ENCODE measurements around the gene EMD. TPM values are rescaled to one million over a fixed set of nuclear protein-coding genes. Genes with fewer than 3 reads are reported as not detected.
A peak's percentile ranks its signal among the peaks of the same experiment; 100 is the strongest.

The EMD gene
- total RNA-seq, 1 donor from 2014 or later, result 83.3 TPM

DNA sequence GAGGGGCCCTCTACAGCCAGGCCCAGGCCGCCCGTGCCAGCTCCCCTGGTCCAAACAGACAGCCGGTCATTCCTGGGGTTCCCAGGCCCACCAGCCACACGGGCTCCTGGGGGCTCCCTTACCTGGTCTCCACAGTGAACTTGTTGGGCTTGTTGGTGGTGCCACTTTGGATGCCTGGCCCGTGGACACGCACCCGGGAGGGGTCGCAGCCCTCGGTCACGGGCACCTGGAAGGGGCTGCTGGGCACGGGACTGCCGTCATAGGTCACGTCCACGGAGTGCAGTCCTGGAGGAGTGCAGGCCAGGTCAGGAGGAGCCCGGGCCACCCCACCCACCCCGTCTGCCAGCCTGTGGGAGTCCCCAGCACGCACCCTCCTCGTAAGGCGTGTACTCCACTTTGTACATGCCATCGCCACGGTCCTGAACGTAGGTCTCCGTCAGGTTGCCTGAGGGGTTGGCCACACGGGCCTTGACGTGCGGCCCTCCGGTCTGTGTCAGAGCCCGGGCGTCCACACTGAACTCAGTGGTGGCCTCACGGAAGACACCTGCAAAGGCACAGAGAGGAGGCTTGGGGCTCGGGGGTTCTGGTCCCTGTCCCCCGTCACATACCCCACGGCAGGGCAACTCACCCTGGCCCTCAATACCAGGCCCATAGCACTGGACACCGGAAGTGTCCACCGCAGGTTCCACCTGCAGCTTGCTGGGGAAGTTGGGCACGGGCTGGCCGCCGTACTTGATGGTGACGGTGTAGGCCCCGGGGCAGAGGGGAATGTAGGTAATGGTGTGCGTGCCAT lies 19.5 kb upstream of the EMD start:
- H3K4me3 Mint-ChIP-seq, result no peak overlapping the region
- no peak for DNase-seq (ENCODE audit: low spot score)

DNA sequence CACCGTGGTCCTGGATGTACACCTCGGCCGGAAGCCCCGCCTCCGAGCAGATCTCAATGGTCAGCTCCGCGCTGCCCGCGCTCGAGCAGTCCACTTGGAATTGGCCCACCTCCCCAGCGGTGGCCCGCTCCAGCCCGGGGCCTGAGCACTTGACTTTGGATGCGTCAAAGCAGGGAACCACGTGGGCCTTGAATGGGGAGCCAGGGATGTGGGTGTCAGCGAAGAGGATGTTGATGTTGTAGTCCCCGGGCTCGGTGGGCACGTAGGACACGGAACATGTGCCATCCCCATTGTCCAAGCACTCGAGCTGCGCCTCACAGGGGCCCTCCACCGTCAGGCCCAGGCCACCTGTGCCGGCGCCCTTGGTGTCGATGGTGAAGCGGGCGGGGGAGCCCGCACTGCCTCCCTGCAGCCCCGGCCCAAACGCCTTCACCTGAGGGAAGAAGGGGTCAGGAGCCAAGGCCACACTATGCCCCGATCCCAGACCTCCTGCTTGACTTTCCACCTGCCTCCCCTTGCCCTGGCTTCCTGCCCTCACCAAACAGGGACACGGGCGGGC lies 18.9 kb upstream of the EMD start:
- no peaks in the 10 kb centered on the region for H3K27me3 Mint-ChIP-seq (ENCODE audit: insufficient read depth)
- no peaks in the 10 kb centered on the region for H3K4me1 Mint-ChIP-seq (ENCODE audit: low read depth)
- intact Hi-C loops (cut with micrococcal nuclease), result no loop called here
- H3K4me3 Mint-ChIP-seq, result no peak overlapping the region
- H3K36me3 Mint-ChIP-seq (ENCODE audit: low read depth), result peaks cover 29% of the 10 kb centered on the region
- no peaks in the 10 kb centered on the region for H3K9me3 Mint-ChIP-seq
- H3K27ac Mint-ChIP-seq, result no peak overlapping the region
- DNase-seq (ENCODE audit: low spot score), result no peak

More for the DNA sequence above, 19.5 kb upstream of the EMD start:
- Mint-ChIP-seq H3K27me3 (ENCODE audit: insufficient read depth) (no peaks in the 10 kb centered on the region), H3K9me3 (no peaks in the 10 kb centered on the region), H3K27ac (no peak overlapping the region), H3K4me1 (ENCODE audit: low read depth) (no peaks in the 10 kb centered on the region), H3K36me3 (ENCODE audit: low read depth) (peaks cover 25% of the 10 kb centered on the region)
- intact Hi-C loops (cut with micrococcal nuclease), result no loop called here

DNA sequence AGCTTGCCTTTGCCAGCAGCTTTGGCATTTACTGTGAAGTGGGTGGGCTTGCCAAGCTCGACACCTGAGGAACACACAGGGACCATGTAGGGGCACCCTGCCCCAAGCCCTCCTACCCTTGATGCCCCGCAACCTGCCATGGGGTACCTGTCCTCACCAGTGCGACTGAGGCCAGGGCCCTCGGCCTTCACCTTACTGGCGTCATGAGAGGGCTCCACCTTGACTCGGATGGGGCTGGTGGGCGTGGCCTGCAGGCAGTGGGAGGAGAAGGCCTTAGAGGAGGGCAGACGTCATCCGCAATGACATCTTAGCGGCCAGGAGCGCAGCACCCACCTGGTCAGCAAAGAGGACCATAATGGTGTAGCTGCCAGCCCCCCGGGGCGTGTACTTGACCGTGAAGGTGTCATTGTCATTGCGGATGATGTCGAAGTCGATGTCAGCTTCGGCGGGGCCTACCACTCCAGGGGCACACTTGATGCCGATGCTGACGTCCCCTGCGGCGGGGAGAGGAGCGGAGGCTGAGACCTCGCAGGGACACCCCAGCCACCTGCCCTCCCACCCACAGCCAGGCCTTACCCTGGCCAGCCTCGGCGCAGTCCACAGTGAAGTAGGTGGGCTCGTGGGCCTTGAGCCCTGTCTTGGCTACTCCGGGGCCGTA lies 16.9 kb upstream of the EMD start:
- no peaks in the 10 kb centered on the region for H3K4me1 Mint-ChIP-seq (ENCODE audit: low read depth)
- no peak overlapping the region for H3K4me3 Mint-ChIP-seq
- DNase-seq (ENCODE audit: low spot score), result no peak
- H3K36me3 Mint-ChIP-seq (ENCODE audit: low read depth), result peaks cover 26% of the 10 kb centered on the region
- no peak overlapping the region for H3K27ac Mint-ChIP-seq
- H3K27me3 Mint-ChIP-seq (ENCODE audit: insufficient read depth), result no peaks in the 10 kb centered on the region
- H3K9me3 Mint-ChIP-seq, result no peaks in the 10 kb centered on the region
- intact Hi-C loops (cut with micrococcal nuclease), result no loop called here

DNA sequence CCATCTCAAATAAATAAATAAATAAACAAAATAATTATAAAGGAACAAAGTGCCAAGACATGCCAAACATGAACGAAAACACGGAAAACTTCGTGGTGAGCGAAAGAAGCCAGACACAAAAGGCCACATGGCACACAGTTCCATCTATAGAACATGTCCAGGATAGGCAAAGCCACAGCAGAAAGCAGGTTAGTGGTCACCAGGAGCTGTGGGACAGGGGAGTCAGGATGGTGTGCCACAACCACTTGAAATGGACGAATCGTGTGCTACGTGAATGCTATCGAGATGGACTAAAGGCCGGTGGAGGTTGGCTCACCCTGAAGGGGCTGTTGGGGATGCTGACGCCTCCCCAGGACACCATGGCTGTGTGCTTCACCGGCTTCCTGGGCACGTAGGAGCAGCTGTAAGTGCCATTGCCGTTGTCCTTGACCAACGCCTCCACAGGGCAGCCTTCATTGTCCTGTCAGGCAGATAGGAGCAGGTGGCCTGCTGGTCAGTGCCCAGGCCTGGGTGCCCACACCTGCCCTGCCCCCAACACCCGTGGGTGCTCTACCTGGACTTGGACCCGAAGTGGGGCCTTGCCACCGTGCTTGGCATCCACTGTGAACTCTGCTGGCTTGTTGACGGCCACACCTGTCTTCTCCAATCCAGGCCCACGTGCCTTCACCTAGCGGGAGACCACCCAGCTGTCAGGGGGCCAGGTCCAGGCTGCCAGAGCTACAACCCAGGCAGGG lies 15.2 kb upstream of the EMD start:
- no peak overlapping the region for H3K4me3 Mint-ChIP-seq
- no peaks in the 10 kb centered on the region for H3K9me3 Mint-ChIP-seq
- peaks cover 20% of the 10 kb centered on the region for H3K36me3 Mint-ChIP-seq (ENCODE audit: low read depth)
- DNase-seq (ENCODE audit: low spot score), result no peak
- intact Hi-C loops (cut with micrococcal nuclease), result no loop called here
- H3K27ac Mint-ChIP-seq, result no peak overlapping the region
- H3K4me1 Mint-ChIP-seq (ENCODE audit: low read depth), result peaks cover 5% of the 10 kb centered on the region
- H3K27me3 Mint-ChIP-seq (ENCODE audit: insufficient read depth), result no peaks in the 10 kb centered on the region

DNA sequence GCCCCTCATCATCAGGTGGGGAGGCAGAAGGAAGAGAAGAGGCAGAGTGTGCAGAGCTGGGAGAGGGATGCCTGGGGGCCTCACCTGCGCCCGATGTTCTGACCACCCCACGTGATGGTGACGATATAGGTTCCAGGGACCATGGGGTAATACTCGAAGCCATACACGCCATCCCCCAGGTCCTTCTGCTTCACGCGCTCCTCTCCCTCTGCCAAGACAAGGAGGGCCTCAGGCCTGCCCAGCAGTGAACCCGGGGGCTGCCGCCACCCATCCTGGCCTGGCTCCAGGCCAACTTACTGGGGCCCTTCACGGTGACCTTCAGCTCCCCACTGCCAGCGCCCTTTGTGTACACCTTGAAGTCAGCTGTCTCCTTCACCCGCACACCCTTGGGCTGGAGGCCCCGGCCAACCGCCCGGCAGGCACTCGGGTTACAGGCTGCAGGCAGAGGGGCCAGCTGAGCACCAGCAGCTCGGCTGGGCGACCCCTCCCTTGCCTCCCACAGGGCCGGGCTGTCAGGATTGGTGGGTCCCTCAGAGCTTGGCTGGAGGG lies 14.0 kb upstream of the EMD start:
- Mint-ChIP-seq H3K4me3 (no peak overlapping the region), H3K36me3 (ENCODE audit: low read depth) (peaks cover 23% of the 10 kb centered on the region), H3K9me3 (no peaks in the 10 kb centered on the region), H3K27me3 (ENCODE audit: insufficient read depth) (no peaks in the 10 kb centered on the region), H3K4me1 (ENCODE audit: low read depth) (peaks cover 5% of the 10 kb centered on the region), H3K27ac (peak overlapping the region; percentile 61)
- no peak for DNase-seq (ENCODE audit: low spot score)
- intact Hi-C loops (cut with micrococcal nuclease), result no loop called here

DNA sequence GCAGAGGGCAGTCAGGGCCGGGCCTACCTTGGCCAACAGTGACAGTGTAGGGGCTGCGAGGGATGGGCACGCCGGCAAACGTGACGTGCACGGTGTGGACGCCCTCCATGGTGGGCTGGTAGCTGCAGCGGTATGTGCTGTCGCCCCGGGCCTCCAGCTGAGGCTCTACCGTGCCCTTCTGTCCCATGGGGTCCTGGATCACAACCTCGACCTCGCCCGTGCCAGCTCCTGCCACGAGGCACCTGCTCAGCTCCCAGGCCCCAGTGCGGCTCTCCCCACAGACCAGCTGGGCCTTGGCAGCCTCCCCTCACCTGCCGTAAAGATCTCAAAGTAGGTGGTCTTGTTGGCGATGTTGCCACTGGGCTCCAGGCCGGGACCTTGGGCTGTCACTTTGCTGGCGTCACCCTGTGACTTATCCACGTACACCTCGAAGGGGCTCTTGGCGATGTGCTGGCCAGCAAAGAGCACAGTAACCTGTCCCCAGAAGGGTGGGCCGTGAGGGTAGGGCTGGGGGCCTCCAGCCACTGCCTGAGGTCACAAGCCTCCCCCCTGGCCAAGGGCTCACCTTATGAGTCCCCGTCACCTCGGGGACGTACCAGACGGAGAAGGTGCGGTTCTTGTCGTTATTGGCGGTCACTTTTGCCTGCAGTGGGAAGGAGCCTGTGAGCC lies 13.0 kb upstream of the EMD start:
- DNase-seq (ENCODE audit: low spot score), result no peak
- no peaks in the 10 kb centered on the region for H3K9me3 Mint-ChIP-seq
- H3K4me1 Mint-ChIP-seq (ENCODE audit: low read depth), result peaks cover 5% of the 10 kb centered on the region
- H3K27me3 Mint-ChIP-seq (ENCODE audit: insufficient read depth), result no peaks in the 10 kb centered on the region
- peaks cover 19% of the 10 kb centered on the region for H3K36me3 Mint-ChIP-seq (ENCODE audit: low read depth)
- intact Hi-C loops (cut with micrococcal nuclease), result no loop called here
- no peak overlapping the region for H3K27ac Mint-ChIP-seq
- H3K4me3 Mint-ChIP-seq, result no peak overlapping the region

DNA sequence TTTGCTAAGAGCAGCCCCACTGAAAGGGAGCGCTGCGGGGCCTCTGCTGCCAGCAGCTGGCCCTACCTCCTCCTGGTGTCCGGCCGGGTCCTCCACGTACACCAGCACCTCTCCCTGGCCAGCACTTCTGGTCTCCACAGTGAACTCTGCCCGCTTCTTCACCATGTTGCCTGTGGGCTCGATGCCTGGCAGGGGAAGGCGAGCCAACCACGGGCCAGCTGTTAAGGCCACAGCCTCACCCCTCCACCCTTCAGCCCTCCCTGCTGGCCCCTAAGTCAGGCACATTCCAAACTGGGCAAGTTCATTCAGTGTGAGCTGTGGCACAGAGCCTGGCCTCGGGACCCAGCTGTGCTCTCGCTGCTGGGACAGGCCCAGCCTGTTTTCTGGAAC lies 12.4 kb upstream of the EMD start:
- no peak for DNase-seq (ENCODE audit: low spot score)
- Mint-ChIP-seq H3K27me3 (ENCODE audit: insufficient read depth) (no peaks in the 10 kb centered on the region), H3K4me3 (no peak overlapping the region), H3K27ac (peak overlapping the region; percentile 48), H3K4me1 (ENCODE audit: low read depth) (peaks cover 5% of the 10 kb centered on the region), H3K36me3 (ENCODE audit: low read depth) (peaks cover 19% of the 10 kb centered on the region), H3K9me3 (no peaks in the 10 kb centered on the region)
- intact Hi-C loops (cut with micrococcal nuclease), result no loop called here

DNA sequence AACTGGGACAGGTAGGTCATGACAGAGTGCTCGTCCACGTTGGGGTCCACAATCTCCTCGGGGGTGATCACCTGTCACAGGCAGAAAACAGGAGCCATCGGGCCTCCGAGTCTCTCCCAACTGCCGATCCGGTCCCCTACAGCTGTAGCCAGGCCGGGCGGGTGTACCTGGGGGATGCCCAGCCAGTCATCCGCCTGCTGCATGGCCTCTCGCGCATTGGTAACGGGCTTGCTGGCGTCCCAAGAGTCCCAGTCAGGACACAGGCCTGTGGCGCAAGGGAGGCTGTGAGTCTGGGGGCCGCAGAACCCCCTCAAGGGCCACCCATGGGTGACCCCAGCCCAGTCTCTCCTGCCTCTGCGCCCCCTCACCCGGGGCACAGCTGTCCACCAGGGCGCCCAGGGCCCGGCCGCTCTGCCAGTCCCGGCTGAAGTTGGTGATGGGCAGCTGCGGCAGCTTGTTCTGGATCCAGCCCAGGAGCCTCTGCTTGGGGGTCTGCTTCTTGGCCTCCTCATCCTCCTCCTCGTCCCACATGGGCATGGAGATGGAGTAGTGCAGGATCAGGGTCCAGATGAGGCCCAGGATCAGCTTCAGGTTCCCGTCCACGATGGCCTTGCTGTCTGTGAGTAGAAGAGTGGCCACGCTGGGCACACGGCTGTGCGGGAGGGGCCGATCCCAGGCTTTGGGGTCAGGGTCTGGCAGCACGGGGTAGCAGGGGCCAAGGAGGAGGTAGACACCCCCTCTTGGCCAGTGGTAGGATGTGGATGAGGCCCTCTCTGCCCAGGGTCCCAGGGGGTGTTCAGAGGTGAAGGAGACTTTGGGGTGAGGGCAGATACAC lies 11.4 kb upstream of the EMD start:
- peaks cover 17% of the 10 kb centered on the region for H3K36me3 Mint-ChIP-seq (ENCODE audit: low read depth)
- H3K4me1 Mint-ChIP-seq (ENCODE audit: low read depth), result peaks cover 5% of the 10 kb centered on the region
- H3K9me3 Mint-ChIP-seq, result no peaks in the 10 kb centered on the region
- no peak for DNase-seq (ENCODE audit: low spot score)
- no peaks in the 10 kb centered on the region for H3K27me3 Mint-ChIP-seq (ENCODE audit: insufficient read depth)
- peak overlapping the region; percentile 95 for H3K4me3 Mint-ChIP-seq
- H3K27ac Mint-ChIP-seq, result peak overlapping the region; percentile 90
- intact Hi-C loops (cut with micrococcal nuclease), result loop anchor here (1.0 to 2.0 kb wide), 3 partner anchors 43 to 395 kb away; partner anchors contain the start of genes ATP6AP1, TAFAZZIN and TMEM187

DNA sequence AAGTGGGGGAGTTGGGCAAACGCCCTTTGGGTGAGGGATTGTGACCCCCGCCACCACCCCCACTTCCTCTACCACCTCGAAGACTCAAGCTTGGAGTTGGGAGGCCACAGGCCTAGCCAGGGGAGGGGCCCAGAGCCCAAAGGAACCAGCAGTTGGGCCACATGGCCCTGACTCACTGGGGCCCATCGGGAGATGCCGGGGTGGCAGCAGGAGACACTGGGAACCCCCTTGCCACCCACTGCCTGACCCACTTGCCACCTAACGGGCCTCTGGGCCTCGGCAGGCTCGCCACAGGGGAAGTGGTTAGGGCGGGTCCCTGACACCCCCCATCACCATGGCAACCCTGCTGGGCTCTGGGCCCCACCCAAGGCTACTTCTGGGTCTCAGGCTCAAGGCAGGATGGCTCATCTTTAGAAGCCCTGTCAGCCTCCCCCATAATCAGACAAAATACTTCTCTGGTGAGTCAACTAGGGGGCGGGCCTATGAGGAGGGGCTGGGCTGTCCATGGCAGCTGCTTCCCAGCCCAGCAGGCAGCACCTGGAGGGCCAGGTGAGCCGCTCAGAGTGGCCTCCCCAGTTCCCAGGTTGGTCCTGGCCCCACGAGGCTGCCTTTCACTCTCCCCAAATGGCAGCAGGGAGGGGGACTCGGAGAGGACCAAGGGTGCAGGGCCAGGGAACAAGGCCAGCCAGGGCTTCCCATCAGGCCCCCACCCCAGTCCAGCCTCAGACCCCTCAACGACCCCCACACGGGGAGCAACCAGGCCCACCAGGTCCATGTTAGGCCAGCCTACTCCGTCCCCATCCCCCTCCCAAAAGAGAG lies 10.3 kb upstream of the EMD start:
- Mint-ChIP-seq H3K4me3 (peak overlapping the region; percentile 95), H3K27ac (peak overlapping the region; percentile 90), H3K36me3 (ENCODE audit: low read depth) (peaks cover 12% of the 10 kb centered on the region), H3K27me3 (ENCODE audit: insufficient read depth) (no peaks in the 10 kb centered on the region), H3K9me3 (no peaks in the 10 kb centered on the region), H3K4me1 (ENCODE audit: low read depth) (peaks cover 11% of the 10 kb centered on the region)
- intact Hi-C loops (cut with micrococcal nuclease), result loop anchor here (1.0 to 2.0 kb wide), 4 partner anchors 9 to 396 kb away; partner anchors contain the start of genes ATP6AP1, TAFAZZIN and TMEM187
- DNase-seq (ENCODE audit: low spot score), result peak; percentile 82

DNA sequence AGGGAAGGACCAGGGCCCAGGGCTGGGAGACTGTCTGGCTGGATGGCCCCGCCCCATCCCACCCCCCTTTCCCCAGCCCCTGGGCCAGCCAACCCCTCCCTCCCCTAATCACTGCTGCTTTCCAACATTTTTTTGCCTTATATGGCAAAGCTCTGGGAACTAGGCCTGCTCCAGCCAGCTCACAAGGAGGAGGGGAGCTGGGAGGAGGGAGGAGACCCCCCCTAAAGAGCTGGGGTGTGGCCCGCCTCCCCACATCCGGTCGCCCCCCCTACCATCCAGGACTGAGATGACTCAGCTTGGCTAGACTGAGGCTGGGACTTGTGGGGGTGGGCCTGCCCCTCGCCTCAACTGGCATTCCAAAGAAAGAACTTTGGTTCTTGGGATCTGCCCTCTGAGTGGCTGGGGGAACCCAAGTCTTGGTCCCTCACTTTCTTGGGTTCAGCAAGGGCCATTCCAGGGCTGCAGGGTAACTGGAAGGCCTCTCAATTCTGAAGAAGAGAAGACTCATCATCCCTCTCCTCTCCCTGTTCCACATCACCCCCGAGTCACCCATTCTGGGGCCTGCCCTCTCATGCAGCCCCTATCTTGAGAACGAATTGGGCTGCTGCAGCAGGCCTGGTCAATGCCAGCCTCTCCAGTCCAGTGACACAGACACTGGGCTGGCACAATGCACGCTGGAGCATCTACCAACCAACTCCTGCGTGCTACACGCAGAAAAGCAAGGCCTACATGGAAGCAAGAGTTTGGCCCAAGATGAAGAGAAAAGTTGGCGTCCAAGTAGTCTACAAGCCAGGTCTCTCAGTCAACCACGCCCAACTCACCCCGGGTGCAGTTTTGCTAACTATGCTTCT lies 9.4 kb upstream of the EMD start:
- no peaks in the 10 kb centered on the region for H3K9me3 Mint-ChIP-seq
- intact Hi-C loops (cut with micrococcal nuclease), result loop anchor here (1.0 to 2.0 kb wide), 4 partner anchors 9 to 441 kb away; partner anchors contain the start of genes TAFAZZIN and TMEM187
- peaks cover 11% of the 10 kb centered on the region for H3K36me3 Mint-ChIP-seq (ENCODE audit: low read depth)
- H3K27ac Mint-ChIP-seq, result peak overlapping the region; percentile 83
- peak; percentile 61 for DNase-seq (ENCODE audit: low spot score)
- no peaks in the 10 kb centered on the region for H3K27me3 Mint-ChIP-seq (ENCODE audit: insufficient read depth)
- peaks cover 11% of the 10 kb centered on the region for H3K4me1 Mint-ChIP-seq (ENCODE audit: low read depth)
- peak overlapping the region; percentile 95 for H3K4me3 Mint-ChIP-seq
